Fibroblast of lung (primary cell): ENCODE results near the gene ZNF530.

Experiments used
- EZH2 ChIP-seq: IDR thresholded peaks from 2 replicates; pipeline ENCODE4 v1.5.1; 2012; ENCODE audit warnings: low read length, control low read depth, mild to moderate bottlenecking; ENCODE audit errors: missing control alignments
- TF ChIP-seq, protein P1 (sequence below), 2 donors: IDR thresholded peaks in 1 of 2; conservative IDR thresholded peaks in 1 of 2; 1 replicate in 1 of 2; 2 replicates in 1 of 2; pipeline ENCODE4 v1.5.1; 2011 to 2012; ENCODE audit warnings: low read length in 2 of 2, control low read depth in 1 of 2, inconsistent platforms in 1 of 2, low read depth in 1 of 2, mild to moderate bottlenecking in 1 of 2

DNA sequence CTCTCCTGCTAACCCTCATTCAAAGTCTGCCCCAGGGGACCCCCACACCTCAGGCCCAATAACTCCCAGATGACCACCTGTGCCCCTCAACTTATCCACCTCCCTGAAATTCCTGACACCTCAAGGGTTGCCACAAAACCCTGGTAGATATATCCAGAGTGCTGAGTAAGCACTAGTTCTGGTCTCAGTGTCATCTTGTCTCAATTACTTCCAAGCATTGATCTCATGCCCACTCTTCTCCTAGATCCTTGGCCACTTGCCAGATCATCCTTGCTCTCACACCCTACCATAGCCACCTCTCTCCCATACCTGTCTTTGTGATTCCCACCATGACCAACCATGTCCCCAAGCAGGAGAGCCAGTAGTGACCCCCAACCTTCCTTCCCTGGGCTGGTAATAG lies 23.0 kb upstream of the ZNF530 start:
- TF ChIP-seq, protein P1, sequence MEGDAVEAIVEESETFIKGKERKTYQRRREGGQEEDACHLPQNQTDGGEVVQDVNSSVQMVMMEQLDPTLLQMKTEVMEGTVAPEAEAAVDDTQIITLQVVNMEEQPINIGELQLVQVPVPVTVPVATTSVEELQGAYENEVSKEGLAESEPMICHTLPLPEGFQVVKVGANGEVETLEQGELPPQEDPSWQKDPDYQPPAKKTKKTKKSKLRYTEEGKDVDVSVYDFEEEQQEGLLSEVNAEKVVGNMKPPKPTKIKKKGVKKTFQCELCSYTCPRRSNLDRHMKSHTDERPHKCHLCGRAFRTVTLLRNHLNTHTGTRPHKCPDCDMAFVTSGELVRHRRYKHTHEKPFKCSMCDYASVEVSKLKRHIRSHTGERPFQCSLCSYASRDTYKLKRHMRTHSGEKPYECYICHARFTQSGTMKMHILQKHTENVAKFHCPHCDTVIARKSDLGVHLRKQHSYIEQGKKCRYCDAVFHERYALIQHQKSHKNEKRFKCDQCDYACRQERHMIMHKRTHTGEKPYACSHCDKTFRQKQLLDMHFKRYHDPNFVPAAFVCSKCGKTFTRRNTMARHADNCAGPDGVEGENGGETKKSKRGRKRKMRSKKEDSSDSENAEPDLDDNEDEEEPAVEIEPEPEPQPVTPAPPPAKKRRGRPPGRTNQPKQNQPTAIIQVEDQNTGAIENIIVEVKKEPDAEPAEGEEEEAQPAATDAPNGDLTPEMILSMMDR (conservative IDR thresholded peaks at IDR 0.05 in 1 of 2, IDR thresholded peaks at IDR 0.05 in 1 of 2; ENCODE audit: low read depth in 1 of 2, low read length in 2 of 2), result no peak
- no peak for TF ChIP-seq EZH2
